Activated CD4-positive, alpha-beta memory T cell treated with anti-CD3 and anti-CD28 coated beads, Interleukin-2, amount 10 ng/mL, durations not matched to agents 7 days and 5 days (primary cell): ENCODE measurements around the gene NCF1. TPM values are rescaled to one million over a fixed set of nuclear protein-coding genes. Genes with fewer than 3 reads are reported as not detected.
"Not testable (repeated sequence)": the region's sequence is repeated elsewhere in the genome, so short reads cannot be mapped to it uniquely, and the experiment has no call there.

Source experiments
- CTCF ChIA-PET: fragments of 350-600 bp; sonication (Branson Sonifier 250); formaldehyde crosslinking; loops from one replicate; lab custom pipeline; 2021; ENCODE audit warnings: antibody characterized with exemption, inconsistent platforms; lab: Charles Lee
- POLR2A ChIA-PET: fragments of 350-600 bp; sonication (Branson Sonifier 250); formaldehyde crosslinking; loops from one replicate; lab custom pipeline; 2021; ENCODE audit warnings: antibody characterized with exemption; lab: Charles Lee
- DNase-seq: peaks from one replicate; pipeline ENCODE4 v3.0.0-alpha.2; 2020
- H3K27ac Mint-ChIP-seq: one replicate; pipeline ENCODE4 v1.8.0; 2021; ENCODE audit warnings: mild to moderate bottlenecking, mixed read lengths
- H3K27me3 Mint-ChIP-seq: one replicate; pipeline ENCODE4 v1.8.0; 2021; ENCODE audit warnings: mixed read lengths
- H3K36me3 Mint-ChIP-seq: one replicate; pipeline ENCODE4 v1.8.0; 2021; ENCODE audit warnings: low read depth, mixed read lengths
- H3K4me1 Mint-ChIP-seq: one replicate; pipeline ENCODE4 v1.8.0; 2021; ENCODE audit warnings: mixed read lengths
- H3K4me3 Mint-ChIP-seq: one replicate; pipeline ENCODE4 v1.8.0; 2021; ENCODE audit warnings: mild to moderate bottlenecking, mixed read lengths
- H3K9me3 Mint-ChIP-seq: one replicate; pipeline ENCODE4 v1.8.0; 2021; ENCODE audit warnings: mixed read lengths
- total RNA-seq, 2 experiments: library from RNA; stranded (reverse); gene quantifications; one replicate each; pipeline ENCODE4 v1.2.3, GENCODE V29; 2021

Gene NCF1
- total RNA-seq: 1 to 10 TPM; 1.5 TPM

DNA sequence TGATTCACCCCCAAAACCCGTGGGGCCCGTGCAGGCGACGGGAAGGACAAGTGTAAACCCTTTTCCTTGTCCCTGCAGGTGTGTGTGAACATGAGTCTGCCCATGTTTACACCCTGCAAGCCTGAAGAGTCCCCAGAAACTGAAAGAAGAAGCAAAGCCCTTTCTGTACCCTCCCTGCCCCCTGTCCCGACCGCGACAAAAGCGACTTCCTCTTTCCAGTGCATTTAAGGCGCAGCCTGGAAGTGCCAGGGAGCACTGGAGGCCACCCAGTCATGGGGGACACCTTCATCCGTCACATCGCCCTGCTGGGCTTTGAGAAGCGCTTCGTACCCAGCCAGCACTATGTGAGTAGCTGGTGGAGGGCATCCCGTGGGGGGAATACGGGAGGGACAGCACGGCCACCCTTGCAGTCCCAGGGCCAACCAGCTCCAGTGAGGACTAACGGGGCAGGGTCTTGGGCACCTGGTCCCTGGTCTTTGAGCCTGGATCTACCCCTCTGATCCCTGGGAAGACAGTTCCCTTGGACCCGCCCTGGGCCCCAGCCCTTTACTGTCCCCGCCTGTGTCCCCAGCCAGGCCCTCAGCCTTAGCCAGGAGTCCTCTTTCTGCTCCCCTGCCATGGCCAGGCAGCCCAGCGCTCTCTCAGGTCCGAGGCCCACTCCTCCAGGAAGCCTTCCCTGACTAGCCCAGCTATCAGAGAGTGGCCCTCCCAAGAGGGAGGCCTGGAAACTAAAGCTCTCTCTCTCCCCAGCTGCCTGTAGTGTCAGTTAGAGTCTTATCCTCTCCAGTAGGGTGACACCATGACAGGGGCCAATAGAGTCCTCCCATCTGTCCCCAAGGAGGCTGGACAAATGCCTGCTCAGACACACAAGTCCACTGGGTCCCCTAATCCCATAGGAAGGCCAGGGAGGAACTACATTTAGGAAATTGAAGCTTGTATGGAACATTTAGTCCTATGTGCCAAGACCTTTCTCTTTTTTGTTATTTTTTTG lies at the start of gene NCF1:
NCF1 (plus strand) TSS at position 252 of the 991 bp plus-strand sequence; CDS start at position 273, 21 bp downstream.
- H3K9me3 Mint-ChIP-seq, H3K27ac Mint-ChIP-seq, H3K4me1 Mint-ChIP-seq, POLR2A ChIA-PET, DNase-seq, H3K4me3 Mint-ChIP-seq, H3K27me3 Mint-ChIP-seq, CTCF ChIA-PET, H3K36me3 Mint-ChIP-seq: not testable (repeated sequence)

DNA sequence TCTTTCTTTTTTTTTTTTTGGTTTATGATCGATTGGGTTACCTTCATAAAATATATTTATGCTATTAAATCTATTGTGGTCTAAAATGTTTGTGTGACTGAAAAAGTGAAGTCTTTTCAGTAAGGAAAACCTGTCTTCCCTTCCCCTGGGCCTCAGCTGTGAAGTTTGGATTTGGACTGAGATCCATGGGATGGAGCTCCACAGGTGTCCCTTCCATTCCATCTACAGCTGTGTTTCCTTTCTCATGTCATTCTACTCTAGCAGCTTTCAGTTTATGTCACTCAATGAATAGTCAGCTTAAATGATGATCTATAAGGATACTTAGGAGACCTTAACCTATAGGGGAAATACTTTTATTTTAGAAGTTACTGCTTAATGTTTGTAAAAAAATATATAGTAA lies 48.0 kb upstream of the NCF1 start:
- ChIA-PET POLR2A (interaction anchor here (0.5 kb wide), 1 partner anchor 78 kb away, joined by 3 read pairs; no protein-coding TSS in a partner anchor), CTCF (interaction anchor here (0.5 kb wide), 1 partner anchor 100 kb away, joined by 3 read pairs; no protein-coding TSS in a partner anchor)
- Mint-ChIP-seq H3K36me3 (peaks cover 7% of the 10 kb centered on the region), H3K4me1 (no peaks in the 10 kb centered on the region), H3K4me3 (no peak overlapping the region), H3K27me3 (no peaks in the 10 kb centered on the region), H3K27ac (no peak overlapping the region), H3K9me3 (no peaks in the 10 kb centered on the region)
- no peak for DNase-seq

DNA sequence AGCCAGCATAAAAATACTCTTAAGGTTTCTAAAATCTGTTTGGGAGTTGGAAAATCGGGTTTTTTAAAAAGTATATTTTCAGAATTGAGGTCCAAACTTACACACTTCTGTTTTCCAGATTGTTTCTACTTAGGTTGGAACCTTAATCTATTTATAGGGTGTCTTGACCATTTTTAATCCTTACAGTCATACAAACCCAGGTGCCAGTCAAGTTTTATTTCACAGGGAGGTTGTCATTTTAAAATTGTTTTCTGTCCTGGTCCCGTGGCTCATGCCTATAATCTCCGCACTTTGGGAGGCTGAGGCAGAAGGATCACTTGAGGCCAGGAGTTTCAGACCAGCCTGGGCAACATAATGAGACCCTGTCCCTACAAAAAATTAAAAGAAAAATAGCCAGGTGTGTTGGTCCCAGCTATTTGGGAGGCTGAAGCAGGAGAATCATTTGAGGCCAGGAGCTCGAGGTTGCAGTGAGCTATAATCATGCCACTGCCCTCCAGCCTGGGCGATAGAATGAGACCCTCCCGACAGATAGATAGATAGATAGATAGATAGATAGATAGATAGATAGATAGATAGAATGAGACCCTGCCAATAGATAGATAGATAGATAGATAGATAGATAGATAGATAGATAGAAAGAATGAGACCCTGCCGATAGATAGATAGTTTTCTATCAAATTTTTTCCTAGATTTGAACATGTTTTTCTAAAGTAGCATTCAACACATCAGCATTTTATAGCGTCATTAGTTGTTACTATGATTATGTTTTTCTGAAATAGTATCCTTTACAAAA lies 47.3 kb upstream of the NCF1 start:
- Mint-ChIP-seq H3K9me3 (no peaks in the 10 kb centered on the region), H3K36me3 (peaks cover 10% of the 10 kb centered on the region), H3K27ac (no peak overlapping the region), H3K4me1 (no peaks in the 10 kb centered on the region), H3K27me3 (no peaks in the 10 kb centered on the region), H3K4me3 (no peak overlapping the region)
- POLR2A ChIA-PET: no interaction called here
- CTCF ChIA-PET: no interaction called here
- no peak for DNase-seq

DNA sequence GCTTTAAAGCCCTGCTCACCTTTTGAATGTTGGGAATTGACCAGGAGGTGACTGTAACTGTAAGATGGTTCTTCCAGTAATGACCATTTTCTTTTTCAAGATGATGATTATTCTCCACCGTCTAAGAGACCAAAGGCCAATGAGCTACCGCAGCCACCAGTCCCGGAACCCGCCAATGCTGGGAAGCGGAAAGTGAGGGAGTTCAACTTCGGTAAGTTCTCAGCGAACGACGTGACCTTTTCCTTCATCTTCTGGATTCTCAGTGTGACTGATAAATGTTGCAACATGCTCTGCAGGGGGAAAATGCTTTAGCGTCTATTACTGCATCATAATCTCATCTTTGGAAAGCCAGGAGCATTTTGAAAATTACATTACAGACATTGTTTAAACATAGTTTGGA lies 45.1 kb upstream of the NCF1 start:
- DNase-seq, H3K9me3 Mint-ChIP-seq, H3K4me3 Mint-ChIP-seq, CTCF ChIA-PET, H3K36me3 Mint-ChIP-seq, H3K27me3 Mint-ChIP-seq, H3K4me1 Mint-ChIP-seq, POLR2A ChIA-PET, H3K27ac Mint-ChIP-seq: not testable (repeated sequence)

DNA sequence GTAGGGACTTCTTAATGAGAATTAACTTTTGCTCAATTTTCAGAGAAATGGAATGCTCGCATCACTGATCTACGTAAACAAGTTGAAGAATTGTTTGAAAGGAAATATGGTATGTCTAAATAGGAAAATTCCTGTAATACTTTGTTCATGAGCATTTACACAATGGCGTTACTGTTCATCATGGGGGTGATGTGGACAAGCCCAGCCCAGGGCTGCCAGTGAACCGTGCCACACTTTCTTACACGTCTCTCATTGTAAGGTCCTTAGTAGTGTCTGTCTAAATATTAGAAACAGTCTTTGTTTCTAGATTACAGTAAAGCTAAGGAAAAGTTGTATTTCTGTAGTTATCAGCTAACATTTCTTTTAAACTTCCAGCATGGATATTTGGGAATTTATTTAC lies 43.6 kb upstream of the NCF1 start:
- DNase-seq, H3K4me3 Mint-ChIP-seq, H3K9me3 Mint-ChIP-seq, H3K4me1 Mint-ChIP-seq, H3K27me3 Mint-ChIP-seq, H3K27ac Mint-ChIP-seq, H3K36me3 Mint-ChIP-seq, POLR2A ChIA-PET: not testable (repeated sequence)
- CTCF ChIA-PET: interaction anchor here (0.7 kb wide), 1 partner anchor 48 kb away, joined by 6 read pairs; no protein-coding TSS in a partner anchor

DNA sequence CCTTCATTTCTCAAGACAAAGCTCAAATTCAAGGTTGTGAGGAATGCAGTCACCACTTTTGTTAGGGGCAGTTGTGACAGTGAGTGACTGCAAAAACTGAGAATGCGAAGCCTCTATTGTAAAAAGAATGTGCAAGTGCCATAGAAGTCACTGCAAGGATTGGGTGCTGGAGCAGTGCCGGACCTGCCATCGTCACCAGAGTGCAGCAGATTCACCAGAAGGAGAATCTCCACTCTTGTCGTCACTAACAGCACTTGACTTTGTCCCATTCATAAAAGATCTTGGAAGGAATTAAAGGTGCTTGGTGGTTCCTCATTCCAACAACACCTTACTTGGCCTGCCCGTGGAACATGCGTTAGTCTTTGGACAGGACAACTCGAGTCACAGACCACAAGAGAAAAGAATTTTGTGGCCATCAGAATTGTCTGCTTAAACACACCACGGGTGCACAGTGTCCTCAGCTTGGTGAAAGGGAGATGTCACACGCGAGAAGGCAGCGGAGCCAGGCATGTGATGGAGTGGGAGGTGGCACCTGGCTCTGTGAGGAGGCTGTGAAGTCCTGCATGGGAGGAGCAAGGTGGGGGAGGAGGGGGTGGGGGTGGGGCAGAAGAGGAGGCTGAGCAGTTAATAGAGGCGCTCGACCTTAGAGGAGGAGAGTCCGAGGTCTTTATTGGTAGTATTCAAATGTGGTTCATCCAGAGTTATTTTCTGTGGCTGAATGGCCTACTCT lies 33.7 kb upstream of the NCF1 start:
- DNase-seq, H3K27ac Mint-ChIP-seq, CTCF ChIA-PET, POLR2A ChIA-PET, H3K27me3 Mint-ChIP-seq, H3K9me3 Mint-ChIP-seq, H3K4me3 Mint-ChIP-seq, H3K36me3 Mint-ChIP-seq, H3K4me1 Mint-ChIP-seq: not testable (repeated sequence)

DNA sequence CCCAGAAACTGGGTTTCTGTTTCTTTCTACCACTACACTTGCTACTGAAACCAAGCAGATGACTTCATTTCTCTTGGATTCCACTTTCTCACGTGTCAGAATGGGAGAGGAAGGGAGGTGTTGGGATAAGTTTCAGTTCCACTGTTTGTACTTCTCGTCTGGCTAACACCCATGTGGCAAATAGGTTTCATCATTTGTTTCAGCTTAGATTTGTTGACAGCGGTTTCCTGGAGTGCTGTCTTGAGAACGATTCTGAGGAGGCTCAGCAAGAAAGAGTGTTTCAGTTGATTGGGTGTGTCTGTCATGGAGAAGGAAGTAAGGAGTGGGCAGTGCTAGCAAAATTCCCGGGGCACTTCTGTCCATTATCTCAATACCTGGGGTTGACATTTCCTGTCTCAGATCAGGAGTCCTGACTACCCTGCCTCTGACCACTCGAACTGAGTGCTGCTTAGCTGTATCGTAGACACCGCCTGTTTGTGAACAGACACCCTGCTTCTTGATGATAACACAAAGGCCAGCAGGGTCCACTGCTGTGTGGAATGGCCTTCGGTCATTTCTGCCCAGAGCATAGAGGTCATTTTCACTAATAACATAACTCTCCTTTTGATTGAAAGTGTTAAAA lies 29.8 kb upstream of the NCF1 start:
- H3K4me1 Mint-ChIP-seq, H3K36me3 Mint-ChIP-seq, H3K27ac Mint-ChIP-seq, DNase-seq, H3K4me3 Mint-ChIP-seq, CTCF ChIA-PET, POLR2A ChIA-PET, H3K9me3 Mint-ChIP-seq, H3K27me3 Mint-ChIP-seq: not testable (repeated sequence)

DNA sequence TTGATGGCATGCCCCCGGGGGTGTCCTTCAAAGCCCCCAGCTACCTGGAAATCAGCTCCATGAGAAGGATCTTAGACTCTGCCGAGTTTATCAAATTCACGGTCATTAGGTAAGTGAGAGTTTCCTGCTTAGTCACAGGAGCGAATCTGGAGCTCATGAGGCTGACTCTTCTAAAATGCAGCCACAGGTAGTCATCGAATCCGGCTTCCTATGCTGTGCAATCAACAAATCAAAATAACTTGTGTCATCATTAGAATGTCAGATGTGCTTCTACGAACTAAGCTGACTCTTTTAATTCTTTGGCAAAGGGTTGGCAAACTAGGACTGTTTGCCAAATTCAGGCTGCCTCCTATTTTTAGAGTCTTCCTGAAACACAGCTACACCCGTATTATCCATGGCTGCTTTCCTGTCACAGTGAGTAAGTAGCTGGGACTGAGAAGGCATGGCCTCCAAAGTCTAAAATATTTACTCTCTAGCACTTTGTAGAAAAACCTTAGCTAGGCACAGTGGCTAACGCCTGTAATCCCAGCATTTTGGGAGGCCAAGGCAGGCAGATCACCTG lies 19.8 kb upstream of the NCF1 start:
- H3K9me3 Mint-ChIP-seq, H3K27ac Mint-ChIP-seq, POLR2A ChIA-PET, DNase-seq, H3K36me3 Mint-ChIP-seq, H3K27me3 Mint-ChIP-seq, CTCF ChIA-PET, H3K4me3 Mint-ChIP-seq, H3K4me1 Mint-ChIP-seq: not testable (repeated sequence)

DNA sequence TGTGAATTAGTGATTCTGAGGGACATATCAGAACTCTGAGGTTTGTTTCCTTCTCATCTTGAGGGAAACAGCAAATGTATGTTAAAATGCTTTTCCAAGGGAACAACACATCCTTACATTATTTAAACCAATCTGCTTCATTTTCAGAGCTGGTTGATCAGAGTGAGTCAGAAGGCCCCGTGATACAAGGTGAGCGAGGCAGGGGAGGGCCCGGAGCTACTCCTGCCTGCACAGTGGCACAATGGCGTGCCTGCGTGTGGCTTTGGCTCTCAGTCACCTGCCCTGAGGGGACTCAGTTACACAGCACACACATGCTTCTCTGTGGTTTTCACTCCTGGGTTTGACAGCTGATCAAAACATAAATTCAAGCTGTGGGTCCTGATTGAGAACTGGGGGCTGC lies 17.1 kb upstream of the NCF1 start:
- CTCF ChIA-PET, H3K27ac Mint-ChIP-seq, H3K36me3 Mint-ChIP-seq, H3K4me1 Mint-ChIP-seq, H3K27me3 Mint-ChIP-seq, H3K9me3 Mint-ChIP-seq, DNase-seq, POLR2A ChIA-PET, H3K4me3 Mint-ChIP-seq: not testable (repeated sequence)

DNA sequence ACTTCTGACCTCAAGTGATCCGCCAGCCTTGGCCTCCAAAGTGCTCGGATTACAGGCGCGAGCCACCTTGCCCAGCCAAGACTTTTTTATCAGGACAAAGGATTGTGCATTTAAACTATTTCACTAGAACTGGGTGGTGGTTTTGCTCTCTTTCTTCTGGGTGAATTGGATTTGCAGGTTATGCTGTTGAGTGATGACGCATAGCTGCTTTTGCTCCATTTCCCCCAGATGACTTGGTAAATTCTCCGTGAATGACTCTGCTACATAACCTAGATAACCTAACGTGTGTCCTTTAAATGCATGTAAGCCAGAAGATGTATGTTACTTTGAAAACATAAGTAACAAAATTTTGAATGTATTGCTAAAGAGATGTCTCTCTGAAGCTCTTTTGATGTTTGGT lies 15.5 kb upstream of the NCF1 start:
- H3K4me3 Mint-ChIP-seq, POLR2A ChIA-PET, DNase-seq, H3K36me3 Mint-ChIP-seq, CTCF ChIA-PET, H3K9me3 Mint-ChIP-seq, H3K4me1 Mint-ChIP-seq, H3K27ac Mint-ChIP-seq, H3K27me3 Mint-ChIP-seq: not testable (repeated sequence)

DNA sequence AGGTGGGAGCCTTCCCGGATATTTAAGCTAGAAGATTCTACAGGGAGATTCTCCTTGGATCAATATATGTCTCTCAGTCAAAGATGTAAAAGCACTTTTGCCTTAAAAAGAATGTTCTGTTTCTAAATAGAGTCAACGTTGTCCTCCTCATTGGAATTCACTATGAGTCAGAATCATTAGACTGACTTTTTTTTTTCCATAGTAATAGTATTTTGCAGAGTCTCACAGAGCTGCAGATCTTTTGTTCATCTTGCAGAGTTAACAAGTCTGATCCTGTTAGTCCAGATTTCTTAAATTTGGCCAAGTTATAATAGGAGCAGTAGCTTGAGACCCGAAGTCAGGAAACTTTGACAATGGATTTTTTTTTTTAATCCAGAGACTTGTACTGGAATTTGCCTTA lies 14.8 kb upstream of the NCF1 start:
- POLR2A ChIA-PET, H3K4me3 Mint-ChIP-seq, H3K9me3 Mint-ChIP-seq, H3K27ac Mint-ChIP-seq, H3K4me1 Mint-ChIP-seq, H3K27me3 Mint-ChIP-seq, CTCF ChIA-PET, H3K36me3 Mint-ChIP-seq, DNase-seq: not testable (repeated sequence)

DNA sequence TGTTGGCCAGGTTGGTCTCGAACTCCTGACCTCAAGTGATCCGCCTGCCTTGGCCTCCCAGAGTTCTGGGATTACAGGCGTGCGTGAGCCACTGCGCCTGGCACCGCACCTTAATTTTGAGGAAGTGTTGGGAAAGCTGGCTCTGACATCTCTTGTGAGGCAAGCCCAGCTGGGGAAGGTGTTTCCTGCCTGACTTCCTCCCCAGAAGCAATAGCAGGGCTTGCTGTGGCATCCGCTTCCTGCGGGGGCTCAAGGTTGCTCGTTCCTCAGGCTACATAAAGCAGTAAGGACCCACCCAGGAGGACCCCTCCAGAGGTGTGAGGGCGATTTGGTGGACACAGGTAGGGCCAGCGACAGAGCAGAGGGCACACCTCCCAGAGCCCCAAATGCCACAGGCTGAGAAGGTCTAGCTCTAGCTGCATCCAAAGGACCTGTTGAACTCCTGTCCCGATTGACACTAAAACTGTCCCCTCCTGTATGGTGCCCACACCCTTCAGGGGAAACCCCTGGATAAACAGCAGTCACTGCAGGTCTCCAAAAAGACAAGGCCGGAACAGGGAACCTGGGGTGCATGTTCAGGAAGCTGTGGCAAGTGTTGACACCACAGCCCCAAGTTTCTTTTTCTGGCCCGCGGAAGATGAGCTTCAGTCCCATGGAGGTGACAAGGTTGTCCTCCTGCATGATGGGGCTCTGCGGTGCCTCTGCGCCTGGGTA lies 8.4 kb upstream of the NCF1 start:
- H3K27ac Mint-ChIP-seq, H3K4me3 Mint-ChIP-seq, CTCF ChIA-PET, POLR2A ChIA-PET, H3K27me3 Mint-ChIP-seq, DNase-seq, H3K9me3 Mint-ChIP-seq, H3K4me1 Mint-ChIP-seq, H3K36me3 Mint-ChIP-seq: not testable (repeated sequence)
